Measurements from ENCODE around the gene ZBTB42. TPM values are rescaled to one million over a fixed set of nuclear protein-coding genes. Genes with fewer than 3 reads are reported as not detected.

Gene ZBTB42
- total and polyA plus RNA-seq, 7 donors: 1.5 to 5.5 (median 4.2) TPM

DNA sequence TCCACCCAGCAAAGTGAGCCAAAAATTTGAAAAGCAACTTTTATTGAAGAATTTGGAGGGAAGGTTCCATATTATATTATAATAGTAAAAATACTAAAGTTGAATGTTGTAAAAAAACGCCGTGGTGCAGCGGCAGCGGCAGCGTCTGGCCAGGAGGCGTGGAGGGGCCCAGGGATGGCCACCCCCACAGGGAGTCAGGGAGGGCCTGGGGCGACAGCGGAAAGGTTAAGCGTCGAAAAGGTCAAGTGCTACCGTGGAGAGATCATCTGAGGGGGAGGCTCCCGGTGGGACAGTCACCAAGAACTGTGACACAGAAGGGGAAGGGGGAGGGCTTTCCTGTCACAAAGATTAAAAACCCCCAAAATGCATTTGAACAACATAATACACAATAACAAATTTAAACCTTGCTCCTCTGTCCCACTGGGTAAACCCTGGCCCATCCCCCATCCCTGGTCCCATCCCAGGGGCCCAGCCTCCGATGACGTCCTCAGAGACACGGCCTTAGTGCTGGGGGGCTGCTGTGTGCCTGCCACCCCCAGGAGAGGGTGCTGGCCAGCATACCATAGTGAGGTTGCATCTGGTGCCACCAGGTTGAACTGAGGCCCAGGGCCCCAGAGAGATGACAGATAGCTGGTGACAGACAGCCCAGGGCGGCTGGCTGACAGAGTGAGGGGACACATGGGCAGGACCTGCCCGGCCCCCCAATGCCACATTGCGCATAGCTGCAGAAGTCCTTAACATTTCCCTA, 31.4 kb upstream of the ZBTB42 start:
- 86 to 87% methylated on average over 18 of the region's 18 CpGs for WGBS, 2 donors
- Histone ChIP-seq H3K27ac (peak overlapping the region in 2 of 4 donors; percentile 12 to 55), H3K36me3 (peaks cover 4 to 45% (median 32%) of the 10 kb centered on the region in 4 donors), H3K27me3 (no peaks in the 10 kb centered on the region), H3K4me3 (no peak overlapping the region), H3K4me1 (peaks cover 0 to 10% (median 9%) of the 10 kb centered on the region in 4 donors), H3K9me3 (no peaks in the 10 kb centered on the region)
- no peak for DNase-seq
- intact Hi-C loops (cut with DNase I): loop anchor here (5.0 to 10.0 kb wide), 2 partner anchors 98 to 275 kb away; partner anchors contain the start of gene CEP170B
- TF ChIP-seq POLR2A (IDR thresholded peaks at IDR 0.05) (no peak), EP300 (IDR thresholded peaks at IDR 0.05) (no peak), POLR2AphosphoS5 (IDR thresholded peaks at IDR 0.05) (no peak)
- TF ChIP-seq, protein P1, sequence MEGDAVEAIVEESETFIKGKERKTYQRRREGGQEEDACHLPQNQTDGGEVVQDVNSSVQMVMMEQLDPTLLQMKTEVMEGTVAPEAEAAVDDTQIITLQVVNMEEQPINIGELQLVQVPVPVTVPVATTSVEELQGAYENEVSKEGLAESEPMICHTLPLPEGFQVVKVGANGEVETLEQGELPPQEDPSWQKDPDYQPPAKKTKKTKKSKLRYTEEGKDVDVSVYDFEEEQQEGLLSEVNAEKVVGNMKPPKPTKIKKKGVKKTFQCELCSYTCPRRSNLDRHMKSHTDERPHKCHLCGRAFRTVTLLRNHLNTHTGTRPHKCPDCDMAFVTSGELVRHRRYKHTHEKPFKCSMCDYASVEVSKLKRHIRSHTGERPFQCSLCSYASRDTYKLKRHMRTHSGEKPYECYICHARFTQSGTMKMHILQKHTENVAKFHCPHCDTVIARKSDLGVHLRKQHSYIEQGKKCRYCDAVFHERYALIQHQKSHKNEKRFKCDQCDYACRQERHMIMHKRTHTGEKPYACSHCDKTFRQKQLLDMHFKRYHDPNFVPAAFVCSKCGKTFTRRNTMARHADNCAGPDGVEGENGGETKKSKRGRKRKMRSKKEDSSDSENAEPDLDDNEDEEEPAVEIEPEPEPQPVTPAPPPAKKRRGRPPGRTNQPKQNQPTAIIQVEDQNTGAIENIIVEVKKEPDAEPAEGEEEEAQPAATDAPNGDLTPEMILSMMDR (IDR thresholded peaks at IDR 0.05): no peak

DNA sequence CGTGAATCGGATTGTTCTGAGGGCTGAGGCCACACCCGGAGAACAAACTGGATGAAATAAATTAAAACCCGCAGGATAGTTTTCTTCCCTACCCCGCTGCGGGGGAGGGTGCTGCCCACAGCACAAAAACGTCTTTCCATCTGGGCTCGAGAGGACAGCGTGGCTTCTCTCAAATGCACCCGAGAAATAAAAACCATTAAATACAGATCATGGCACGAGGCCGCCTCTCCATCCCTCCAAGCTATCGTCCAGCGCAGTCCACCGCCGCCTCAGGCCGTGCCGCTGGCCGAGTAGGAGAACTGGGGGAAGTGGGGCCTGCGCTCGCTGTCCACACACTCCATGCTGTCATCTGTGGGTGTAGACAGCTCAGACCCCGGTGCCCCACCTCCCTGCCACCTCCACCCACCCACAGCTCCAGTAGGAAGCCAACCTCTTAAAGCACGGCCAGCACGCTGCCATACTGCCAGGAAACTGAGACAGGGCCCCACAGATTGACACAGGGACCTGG, 30.8 kb upstream of the ZBTB42 start:
- Histone ChIP-seq H3K36me3 (peaks cover 4 to 51% (median 36%) of the 10 kb centered on the region in 4 donors), H3K27ac (no peak overlapping the region), H3K4me1 (peaks cover 0 to 10% (median 9%) of the 10 kb centered on the region in 4 donors), H3K9me3 (no peaks in the 10 kb centered on the region), H3K4me3 (no peak overlapping the region), H3K27me3 (no peaks in the 10 kb centered on the region)
- no peak for DNase-seq
- TF ChIP-seq EP300 (IDR thresholded peaks at IDR 0.05) (no peak), POLR2AphosphoS5 (IDR thresholded peaks at IDR 0.05) (no peak), POLR2A (IDR thresholded peaks at IDR 0.05) (no peak)
- TF ChIP-seq, protein P1 (IDR thresholded peaks at IDR 0.05): no peak
- WGBS, 2 donors: 81 to 89% methylated on average over 24 of the region's 24 CpGs
- intact Hi-C loops (cut with DNase I): no loop called here

DNA sequence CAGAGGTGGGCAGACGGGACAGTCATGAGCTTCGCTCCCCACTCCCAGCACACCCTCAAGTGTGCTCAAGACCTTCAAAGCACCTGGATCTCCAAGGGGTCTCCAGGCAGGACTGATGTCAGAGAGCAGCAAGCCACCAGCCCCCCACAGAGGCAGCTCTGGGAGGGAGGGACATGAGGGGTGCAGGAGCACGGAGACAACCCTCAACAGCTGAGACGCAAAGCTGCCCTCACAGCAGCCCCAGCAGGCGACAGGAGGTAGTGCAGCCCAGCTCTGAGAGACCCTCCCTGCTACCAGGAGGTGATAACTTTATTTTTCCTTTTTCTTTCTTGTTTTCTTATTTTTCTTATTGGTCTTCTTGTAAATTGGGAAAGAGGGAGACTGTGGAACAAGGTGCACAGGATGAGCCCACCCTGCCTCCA, 30.0 kb upstream of the ZBTB42 start:
- Histone ChIP-seq H3K9me3 (no peaks in the 10 kb centered on the region), H3K4me3 (no peak overlapping the region), H3K36me3 (peaks cover 4 to 57% (median 37%) of the 10 kb centered on the region in 4 donors), H3K4me1 (peaks cover 0 to 10% (median 9%) of the 10 kb centered on the region in 4 donors), H3K27ac (no peak overlapping the region), H3K27me3 (no peaks in the 10 kb centered on the region)
- no peak for TF ChIP-seq EP300 (IDR thresholded peaks at IDR 0.05)
- TF ChIP-seq POLR2AphosphoS5 (IDR thresholded peaks at IDR 0.05): no peak
- TF ChIP-seq, protein P1 (IDR thresholded peaks at IDR 0.05): peak in 2 of 4 experiments; percentile 25 to 30
- no peak for TF ChIP-seq POLR2A (IDR thresholded peaks at IDR 0.05)
- WGBS, 2 donors: 93 to 96% methylated on average over 5 of the region's 5 CpGs
- intact Hi-C loops (cut with DNase I): no loop called here
- DNase-seq: no peak

DNA sequence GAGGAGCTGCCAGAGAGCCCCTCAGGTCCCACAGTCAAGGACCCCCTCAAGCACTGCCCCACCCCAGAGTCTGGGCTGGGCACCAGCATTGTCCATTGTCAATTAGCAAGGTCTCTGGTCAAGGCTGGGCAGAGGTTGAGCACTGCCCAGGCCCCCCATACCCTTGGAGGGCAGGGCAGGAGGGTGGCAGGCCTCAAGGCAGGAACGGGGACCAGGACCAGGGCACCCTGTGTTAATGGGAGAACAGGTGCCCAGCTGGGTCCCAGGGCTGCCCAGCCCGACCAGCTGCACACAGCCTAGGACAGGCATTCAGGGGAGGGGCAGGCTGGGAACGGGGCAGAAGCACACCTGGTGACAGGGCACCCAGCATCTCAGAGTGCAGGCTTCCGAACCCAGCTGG, 29.5 kb upstream of the ZBTB42 start:
- DNase-seq: no peak
- no peaks in the 10 kb centered on the region for H3K9me3 ChIP-seq
- 97 to 98% methylated on average over 4 of the region's 4 CpGs for WGBS, 2 donors
- no peak overlapping the region for H3K4me3 ChIP-seq
- peaks cover 6 to 60% (median 37%) of the 10 kb centered on the region in 4 donors for H3K36me3 ChIP-seq
- no peak for TF ChIP-seq POLR2AphosphoS5 (IDR thresholded peaks at IDR 0.05)
- TF ChIP-seq, protein P1 (IDR thresholded peaks at IDR 0.05): no peak
- no peak for TF ChIP-seq POLR2A (IDR thresholded peaks at IDR 0.05)
- intact Hi-C loops (cut with DNase I): no loop called here
- no peaks in the 10 kb centered on the region for H3K27me3 ChIP-seq
- no peak overlapping the region for H3K27ac ChIP-seq
- H3K4me1 ChIP-seq: peaks cover 0 to 10% (median 9%) of the 10 kb centered on the region in 4 donors
